Measurements from ENCODE around the gene KLHDC2. TPM values are rescaled to one million over a fixed set of nuclear protein-coding genes. Genes with fewer than 3 reads are reported as not detected.
"Not testable (repeated sequence)": the region's sequence is repeated elsewhere in the genome, so short reads cannot be mapped to it uniquely, and the experiment has no call there.

KLHDC2 gene
- total and polyA plus RNA-seq, 3 donors from 2014 or later: 74.4 to 127 (median 90.7) TPM

DNA sequence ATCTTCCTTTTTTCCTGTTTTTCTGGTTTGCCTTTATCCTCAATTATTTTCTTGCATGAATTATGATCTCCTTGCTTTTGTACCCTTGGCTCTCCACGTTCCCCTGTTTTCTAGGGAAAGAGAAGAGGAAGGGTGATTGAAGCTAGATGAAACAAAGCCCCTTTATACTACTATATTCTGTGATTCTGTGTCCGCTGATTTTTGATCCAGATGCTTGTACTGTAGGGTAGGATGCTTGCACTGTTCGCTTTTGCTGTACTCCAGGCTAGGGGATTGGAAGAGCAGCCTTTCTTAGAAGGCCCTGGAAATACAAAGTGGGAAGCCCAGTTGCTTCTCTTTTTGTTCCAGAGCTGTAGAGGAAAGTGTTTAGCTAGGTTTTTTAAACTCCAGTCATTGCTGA, 35.1 kb upstream of the KLHDC2 start:
- Histone ChIP-seq H3K36me3 (ENCODE audit: low read depth, missing control alignments) (no peaks in the 10 kb centered on the region), H3K9me3 (no peaks in the 10 kb centered on the region), H3K27me3 (no peaks in the 10 kb centered on the region), H3K4me1 (no peaks in the 10 kb centered on the region), H3K4me3 (no peak overlapping the region), H3K27ac (no peak overlapping the region)
- TF ChIP-seq, protein P1, sequence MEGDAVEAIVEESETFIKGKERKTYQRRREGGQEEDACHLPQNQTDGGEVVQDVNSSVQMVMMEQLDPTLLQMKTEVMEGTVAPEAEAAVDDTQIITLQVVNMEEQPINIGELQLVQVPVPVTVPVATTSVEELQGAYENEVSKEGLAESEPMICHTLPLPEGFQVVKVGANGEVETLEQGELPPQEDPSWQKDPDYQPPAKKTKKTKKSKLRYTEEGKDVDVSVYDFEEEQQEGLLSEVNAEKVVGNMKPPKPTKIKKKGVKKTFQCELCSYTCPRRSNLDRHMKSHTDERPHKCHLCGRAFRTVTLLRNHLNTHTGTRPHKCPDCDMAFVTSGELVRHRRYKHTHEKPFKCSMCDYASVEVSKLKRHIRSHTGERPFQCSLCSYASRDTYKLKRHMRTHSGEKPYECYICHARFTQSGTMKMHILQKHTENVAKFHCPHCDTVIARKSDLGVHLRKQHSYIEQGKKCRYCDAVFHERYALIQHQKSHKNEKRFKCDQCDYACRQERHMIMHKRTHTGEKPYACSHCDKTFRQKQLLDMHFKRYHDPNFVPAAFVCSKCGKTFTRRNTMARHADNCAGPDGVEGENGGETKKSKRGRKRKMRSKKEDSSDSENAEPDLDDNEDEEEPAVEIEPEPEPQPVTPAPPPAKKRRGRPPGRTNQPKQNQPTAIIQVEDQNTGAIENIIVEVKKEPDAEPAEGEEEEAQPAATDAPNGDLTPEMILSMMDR (IDR thresholded peaks at IDR 0.05): no peak
- TF ChIP-seq POLR2A (IDR thresholded peaks at IDR 0.05): no peak
- no peak for DNase-seq
- intact Hi-C loops (cut with DNase I; ENCODE audit: low total_unique reads): no loop called here
- 92 to 94% methylated on average over 3 of the region's 3 CpGs for WGBS, 2 donors

DNA sequence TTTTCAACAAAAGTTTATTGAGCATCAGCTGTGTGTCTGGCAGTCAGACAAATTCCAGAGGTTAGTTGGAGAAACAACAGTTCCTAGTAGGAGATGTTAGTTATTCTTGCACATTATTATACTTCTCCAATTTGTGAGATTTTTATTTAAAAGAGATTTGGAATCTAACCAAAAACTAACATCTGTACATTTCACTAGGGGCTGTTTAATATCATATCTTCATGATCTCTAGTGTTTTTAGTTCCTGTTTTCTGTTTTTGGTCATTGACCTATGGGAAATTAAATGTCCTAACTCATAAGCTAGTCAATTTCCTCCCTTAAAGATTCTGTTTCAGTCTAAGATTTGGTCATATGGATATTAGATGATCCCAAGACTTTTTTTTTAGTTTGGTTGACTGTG, 34.1 kb upstream of the KLHDC2 start:
- no peak for DNase-seq
- H3K27ac ChIP-seq: no peak overlapping the region
- H3K4me1 ChIP-seq: no peaks in the 10 kb centered on the region
- intact Hi-C loops (cut with DNase I; ENCODE audit: low total_unique reads): no loop called here
- no peaks in the 10 kb centered on the region for H3K36me3 ChIP-seq (ENCODE audit: low read depth, missing control alignments)
- H3K27me3 ChIP-seq: no peaks in the 10 kb centered on the region
- H3K4me3 ChIP-seq: no peak overlapping the region
- H3K9me3 ChIP-seq: no peaks in the 10 kb centered on the region
- no peak for TF ChIP-seq POLR2A (IDR thresholded peaks at IDR 0.05)
- TF ChIP-seq, protein P1 (IDR thresholded peaks at IDR 0.05): no peak

DNA sequence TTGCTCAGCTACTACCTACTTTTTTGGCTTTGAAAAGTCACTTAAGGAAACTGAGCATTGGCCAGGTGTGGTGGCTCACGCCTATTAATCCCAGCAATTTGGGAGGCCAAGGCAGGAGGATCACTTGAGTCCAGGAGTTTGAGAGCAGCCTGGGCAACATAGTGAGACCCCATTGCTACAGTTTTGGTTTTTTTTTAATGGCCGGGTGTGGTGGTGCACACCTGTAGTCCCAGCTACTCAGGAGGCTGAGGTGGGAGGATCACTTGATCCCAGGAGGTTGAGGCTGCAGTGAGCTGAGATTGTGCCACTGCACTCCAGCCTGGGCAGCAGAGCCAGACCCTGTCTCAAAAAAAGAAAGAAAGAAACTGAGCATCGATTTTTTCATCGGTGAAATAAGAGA, 32.3 kb upstream of the KLHDC2 start:
- intact Hi-C loops (cut with DNase I; ENCODE audit: low total_unique reads); H3K27me3 ChIP-seq; H3K4me3 ChIP-seq; H3K36me3 ChIP-seq (ENCODE audit: low read depth, missing control alignments); H3K4me1 ChIP-seq; H3K9me3 ChIP-seq; DNase-seq; H3K27ac ChIP-seq: not testable (repeated sequence)
- 91 to 93% methylated on average over 4 of the region's 4 CpGs for WGBS, 2 donors

DNA sequence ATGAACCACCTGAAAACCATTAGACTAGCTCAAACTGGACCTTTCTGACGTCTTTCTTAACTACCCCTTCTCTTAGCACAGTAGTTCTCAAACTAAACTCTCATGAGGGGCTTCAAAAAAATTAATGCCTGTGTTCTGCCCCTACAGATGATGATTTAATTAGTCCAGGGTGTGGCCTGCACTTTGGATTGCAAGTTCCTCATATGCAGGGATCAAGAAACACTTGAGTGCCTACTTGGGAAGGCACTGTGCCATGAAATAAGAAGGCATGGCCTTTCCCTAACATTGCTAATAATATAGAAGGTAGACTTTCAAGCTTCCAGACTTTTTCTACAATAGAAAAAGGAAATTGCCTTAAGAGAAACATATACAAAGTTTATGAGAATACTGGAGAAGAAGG, 22.8 kb upstream of the KLHDC2 start:
- H3K4me3 ChIP-seq: no peak overlapping the region
- no peaks in the 10 kb centered on the region for H3K36me3 ChIP-seq (ENCODE audit: low read depth, missing control alignments)
- 84 to 87% methylated on average over 1 of the region's 1 CpG for WGBS, 2 donors
- DNase-seq: no peak
- intact Hi-C loops (cut with DNase I; ENCODE audit: low total_unique reads): no loop called here
- H3K9me3 ChIP-seq: no peaks in the 10 kb centered on the region
- no peak for TF ChIP-seq POLR2A (IDR thresholded peaks at IDR 0.05)
- TF ChIP-seq, protein P1 (IDR thresholded peaks at IDR 0.05): no peak
- H3K27ac ChIP-seq: no peak overlapping the region
- H3K4me1 ChIP-seq: no peaks in the 10 kb centered on the region
- no peaks in the 10 kb centered on the region for H3K27me3 ChIP-seq

DNA sequence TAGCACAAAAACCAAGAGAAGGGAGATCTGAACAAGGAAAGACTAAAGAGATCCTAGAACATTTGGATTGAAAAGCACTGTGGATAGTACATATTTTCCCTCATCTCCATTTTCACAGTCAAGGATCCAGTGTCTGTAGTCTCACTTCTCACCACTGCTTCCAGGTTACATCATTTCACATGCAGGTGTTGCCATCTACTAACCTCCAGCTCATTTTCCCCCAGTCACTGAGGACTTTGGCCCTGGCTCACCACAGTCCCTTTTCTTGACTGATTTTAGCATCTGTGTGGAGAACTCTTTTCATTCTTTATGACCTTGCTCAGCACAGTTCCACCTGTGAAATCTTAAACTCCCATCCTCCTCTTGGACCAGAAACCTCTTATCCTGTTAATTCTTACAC, 21.5 kb upstream of the KLHDC2 start:
- DNase-seq; intact Hi-C loops (cut with DNase I; ENCODE audit: low total_unique reads); H3K4me1 ChIP-seq; H3K9me3 ChIP-seq; H3K4me3 ChIP-seq; H3K27ac ChIP-seq; H3K36me3 ChIP-seq (ENCODE audit: low read depth, missing control alignments); H3K27me3 ChIP-seq: not testable (repeated sequence)

DNA sequence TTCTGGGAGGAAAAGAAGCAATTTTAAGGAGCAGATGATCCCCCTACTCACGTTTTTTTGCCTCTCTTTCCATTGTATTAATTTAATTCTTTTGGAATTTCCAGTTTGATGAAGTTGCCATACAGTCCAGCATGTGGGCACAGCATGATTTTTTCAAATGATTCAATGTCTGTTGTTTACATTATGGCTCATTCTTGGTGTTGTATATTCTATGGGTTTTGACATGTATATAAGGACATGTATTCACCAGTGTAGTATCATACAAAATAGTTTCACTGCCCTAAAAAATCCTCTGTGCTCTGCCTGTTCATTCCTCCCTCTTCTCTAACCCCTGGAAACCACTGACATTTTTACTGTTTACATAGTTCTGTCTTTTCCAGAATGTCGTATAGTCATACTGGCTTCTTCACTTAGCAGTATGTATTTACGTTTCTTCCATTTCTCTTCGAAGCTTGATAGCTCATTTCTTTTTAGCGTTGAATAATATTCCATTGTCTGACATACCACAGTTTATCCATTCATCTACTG, 13.3 kb upstream of the KLHDC2 start:
- intact Hi-C loops (cut with DNase I; ENCODE audit: low total_unique reads): no loop called here
- Histone ChIP-seq H3K27me3 (no peaks in the 10 kb centered on the region), H3K36me3 (ENCODE audit: low read depth, missing control alignments) (no peaks in the 10 kb centered on the region), H3K4me3 (no peak overlapping the region), H3K4me1 (no peaks in the 10 kb centered on the region), H3K9me3 (no peaks in the 10 kb centered on the region), H3K27ac (no peak overlapping the region)
- 79 to 81% methylated on average over 5 of the region's 5 CpGs for whole genome bisulfite sequencing, 2 donors
- TF ChIP-seq POLR2A (IDR thresholded peaks at IDR 0.05): no peak
- TF ChIP-seq, protein P1 (IDR thresholded peaks at IDR 0.05): no peak
- DNase-seq: no peak

All from testis (tissue), 3 donors.